HG02571 (cell line): ENCODE results near the gene NAGA.
"Not testable (repeated sequence)": the region's sequence is repeated elsewhere in the genome, so short reads cannot be mapped to it uniquely, and the experiment has no call there.

Source experiments
- ATAC-seq: cut with Tn5 transposase; IDR thresholded peaks from one replicate; pipeline ENCODE4 v1.9.1; 2021; ENCODE audit warnings: mild to moderate bottlenecking, moderate library complexity; ENCODE audit not compliant: unreplicated experiment

The NAGA gene

DNA sequence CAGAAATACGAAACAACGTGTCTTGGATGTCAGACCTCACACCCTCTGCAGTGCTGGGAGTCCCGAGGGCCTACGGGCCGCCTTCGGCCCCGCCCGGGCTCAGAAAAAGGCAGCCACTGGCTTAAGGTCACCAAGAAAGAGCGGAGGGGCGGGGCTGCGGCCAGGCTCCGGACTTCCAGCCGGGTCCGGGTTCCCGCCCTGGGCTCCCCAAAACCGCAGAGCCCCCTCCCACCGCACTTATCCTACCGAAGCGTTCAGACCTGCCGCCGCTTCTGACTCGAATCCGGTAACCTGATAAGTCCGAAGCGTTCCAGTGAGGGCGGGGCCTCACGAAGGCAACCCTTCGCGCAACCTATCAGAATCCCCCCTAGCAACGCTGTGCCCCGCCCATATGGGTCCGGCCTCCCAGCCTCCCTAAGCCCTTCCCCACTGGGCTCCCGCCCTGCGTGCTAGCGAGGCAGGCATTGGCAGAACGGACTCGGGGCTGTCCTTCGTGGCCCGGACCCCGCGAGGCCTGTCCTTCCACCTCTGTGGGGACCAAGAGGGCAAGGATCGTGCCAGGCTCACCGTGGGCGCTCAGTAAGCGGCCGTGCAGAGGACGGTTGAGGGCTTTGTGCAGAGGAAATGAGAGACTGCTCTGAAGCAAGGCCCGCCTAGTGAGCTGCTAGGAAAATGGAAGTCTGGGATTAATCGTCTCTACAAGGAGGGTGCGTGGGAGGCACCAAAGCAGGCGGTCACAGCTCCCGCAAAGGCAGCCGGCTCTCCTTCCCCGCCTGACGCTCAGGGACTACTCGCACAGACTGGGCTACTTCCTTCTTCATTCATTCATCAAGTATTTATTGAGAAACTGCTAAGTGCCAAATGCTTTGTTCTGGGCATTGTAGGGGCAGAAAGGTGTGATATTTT, at the start of gene NAGA:
NAGA (minus strand) TSS at position 296 of the 906 bp plus-strand sequence. CDS start 515 bp downstream, outside the sequence.
- ATAC-seq: peak; percentile 92

DNA sequence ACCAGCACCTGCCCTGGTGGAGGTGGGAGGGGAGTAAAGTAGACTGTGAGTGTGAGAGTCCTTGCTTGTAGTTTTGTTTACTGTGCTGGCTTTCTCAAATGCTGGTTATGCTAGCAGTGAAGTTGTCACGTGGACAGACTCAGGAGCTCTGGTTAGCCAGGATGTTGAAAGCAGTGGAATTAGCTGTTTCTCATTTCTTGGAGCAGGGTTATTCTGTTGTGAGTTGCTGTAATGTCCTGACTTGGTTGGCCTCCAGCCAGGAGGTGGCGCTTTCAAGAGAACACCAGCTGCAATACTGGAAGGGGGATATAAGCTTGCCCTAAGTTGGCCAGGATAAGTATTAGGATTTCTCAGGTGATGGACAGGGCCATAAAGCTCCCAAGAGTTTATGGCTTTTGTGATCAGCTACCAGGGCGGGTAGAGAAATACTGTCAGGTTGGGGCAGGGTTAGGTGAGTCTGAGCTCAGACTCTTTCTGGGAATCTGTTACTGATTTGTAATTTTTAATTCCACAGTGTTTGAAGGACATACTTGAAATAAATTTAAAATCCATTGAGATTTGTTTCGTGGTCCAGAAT, 46.3 kb upstream of the NAGA start:
- ATAC-seq: no peak

DNA sequence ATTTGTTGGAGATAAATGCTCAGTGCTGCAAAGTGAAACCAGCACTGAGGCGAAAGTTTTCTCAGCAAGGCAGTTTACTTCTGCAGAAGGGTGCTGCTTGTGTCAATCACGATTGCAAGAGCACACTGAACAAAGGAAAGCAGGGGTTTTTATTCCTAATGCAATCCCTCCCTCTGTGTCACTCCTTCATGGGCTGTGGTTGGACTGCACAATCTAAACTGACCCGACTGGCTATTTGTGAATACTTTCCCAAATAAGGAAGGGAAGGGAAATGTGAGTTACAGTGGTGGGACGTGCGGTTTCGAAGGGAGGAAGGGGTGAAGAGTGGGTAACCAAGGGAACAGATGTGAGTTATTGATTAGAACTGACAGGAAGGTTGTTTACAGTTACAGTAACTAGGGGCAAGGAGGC, 44.8 kb upstream of the NAGA start:
- ATAC-seq: not testable (repeated sequence)

DNA sequence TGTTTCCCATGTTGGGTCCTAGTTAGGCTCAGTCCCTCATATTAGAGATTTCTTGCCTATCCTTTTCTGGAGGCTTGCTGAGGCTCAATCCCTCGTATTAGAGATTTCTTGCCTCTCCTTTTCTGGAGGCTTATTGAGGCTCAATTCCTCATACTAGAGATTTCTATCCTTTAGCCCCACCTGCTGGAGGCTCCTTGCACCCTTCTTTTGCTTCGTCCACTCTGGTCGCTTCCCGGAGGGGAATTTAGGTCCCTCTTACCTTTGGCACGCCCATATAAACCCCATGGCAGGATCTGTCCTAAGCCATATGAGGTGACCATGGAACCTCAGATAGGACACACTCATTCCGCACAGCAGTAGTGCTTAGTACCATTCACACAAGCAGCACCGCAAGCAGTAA, 44.1 kb upstream of the NAGA start:
- no peak for ATAC-seq

DNA sequence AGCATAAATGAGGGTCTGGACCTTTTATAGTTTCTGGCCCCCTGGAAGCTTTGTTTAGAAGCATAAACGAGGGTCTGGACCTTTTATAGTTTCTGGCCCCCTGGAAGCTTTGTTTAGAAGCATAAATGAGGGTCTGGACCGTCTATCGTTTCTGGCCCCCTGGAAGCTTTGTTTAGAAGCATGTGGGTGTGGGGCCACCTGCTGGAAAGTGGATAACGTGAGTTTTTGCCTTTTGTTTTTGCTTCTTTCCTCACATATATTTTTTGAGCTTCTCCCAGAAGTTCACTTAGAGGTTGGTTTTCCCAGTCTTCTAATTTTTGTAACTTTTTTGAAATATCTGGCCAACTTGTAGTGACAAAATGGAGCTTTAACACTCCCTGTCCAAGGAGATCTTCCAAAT, 42.2 kb upstream of the NAGA start:
- not testable (repeated sequence) for ATAC-seq

DNA sequence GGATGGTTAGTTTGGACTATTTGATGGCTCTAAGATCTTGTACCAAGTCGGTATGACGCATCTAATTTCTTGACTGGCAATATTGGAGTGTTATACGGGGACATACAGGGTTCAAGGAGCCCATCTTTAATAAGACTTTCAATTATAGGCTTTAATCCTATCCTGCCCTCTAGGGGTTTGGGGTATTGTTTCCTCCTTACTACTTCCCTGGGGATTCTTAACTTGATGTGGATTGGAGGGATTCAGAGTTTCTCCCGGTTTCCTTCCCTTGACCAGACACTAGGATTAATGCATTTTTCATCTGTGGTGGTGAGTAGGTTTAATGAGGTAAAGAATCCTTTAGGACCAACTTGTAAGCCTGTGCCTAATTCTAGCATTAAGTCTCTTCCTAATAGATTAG, 41.2 kb upstream of the NAGA start:
- ATAC-seq: no peak

DNA sequence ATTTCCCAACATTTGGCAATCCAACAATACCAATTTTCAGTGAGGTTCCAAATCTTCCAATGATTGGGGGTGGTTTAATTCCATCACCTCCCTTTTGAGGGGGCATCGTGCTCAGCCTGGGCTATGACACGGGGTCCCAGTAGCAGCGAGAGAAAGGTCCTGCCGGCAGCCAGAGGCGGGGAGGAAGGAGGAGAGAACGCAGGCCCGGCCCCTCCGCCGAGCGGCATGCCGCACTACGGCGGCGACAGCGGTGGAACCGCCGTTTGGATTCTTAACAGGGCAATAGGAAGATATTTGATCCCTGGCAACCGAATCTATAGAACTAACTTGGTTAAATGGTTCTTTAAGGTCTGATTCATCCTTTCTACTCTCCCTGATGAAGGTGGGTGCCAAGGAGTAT, 38.2 kb upstream of the NAGA start:
- ATAC-seq: no peak

DNA sequence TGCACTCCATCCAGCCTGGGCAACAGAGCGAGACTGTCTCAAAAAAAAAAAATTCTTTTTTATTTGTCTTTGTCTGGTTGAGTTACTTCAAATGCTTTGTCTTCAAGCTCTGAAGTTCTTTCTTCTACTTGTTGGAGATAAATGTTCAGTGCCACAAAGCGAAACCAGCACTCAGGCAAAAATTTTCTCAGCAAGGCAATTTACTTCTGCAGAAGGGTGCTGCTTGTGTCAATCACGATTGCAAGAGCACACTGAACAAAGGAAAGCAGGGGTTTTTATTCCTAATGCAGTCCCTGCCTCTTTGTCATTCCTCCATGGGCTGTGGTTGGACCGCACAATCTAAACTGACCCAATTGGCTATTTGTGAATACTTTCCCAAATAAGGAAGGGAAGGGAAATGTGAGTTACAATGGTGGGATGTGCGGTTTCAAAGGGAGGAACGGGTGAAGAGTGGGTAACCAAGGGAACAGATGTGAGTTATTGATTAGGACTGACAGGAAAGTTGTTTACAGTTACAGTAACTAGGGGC, 33.8 kb upstream of the NAGA start:
- not testable (repeated sequence) for ATAC-seq

DNA sequence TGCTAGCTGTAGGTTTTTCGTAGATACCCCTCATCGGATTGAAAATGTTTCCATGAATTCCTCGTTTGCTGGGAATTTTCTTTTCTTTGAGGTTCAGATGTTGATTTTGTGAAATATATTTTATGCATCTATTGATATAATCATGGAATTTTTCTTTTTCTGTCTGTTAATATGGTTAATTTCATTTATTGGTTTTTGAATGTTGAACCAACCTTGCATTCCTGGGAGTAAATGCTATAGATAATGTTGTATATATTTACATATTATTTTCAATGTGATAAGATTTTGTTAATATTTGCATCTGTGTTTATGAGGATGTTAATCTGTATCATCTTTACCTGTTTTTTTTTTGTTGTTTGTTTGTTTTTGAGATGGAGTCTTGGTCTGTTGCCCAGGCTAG, 30.6 kb upstream of the NAGA start:
- ATAC-seq: no peak

DNA sequence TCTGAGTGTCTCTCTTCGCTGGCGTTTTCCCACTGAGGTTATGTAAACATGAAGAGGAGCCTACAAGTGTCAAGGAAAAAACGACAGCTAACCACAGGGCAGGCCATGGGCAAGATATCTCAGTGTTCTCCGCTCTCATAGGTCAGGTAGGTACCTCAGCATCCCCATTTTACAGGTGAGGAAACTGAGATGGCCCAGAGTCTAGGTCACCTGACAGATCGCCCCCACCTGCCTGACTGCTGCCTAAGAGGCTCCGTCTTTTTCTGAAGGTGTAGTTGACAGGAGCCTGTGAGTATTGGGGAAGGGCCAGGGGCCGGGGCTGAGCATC, 20.8 kb upstream of the NAGA start:
- ATAC-seq: no peak

DNA sequence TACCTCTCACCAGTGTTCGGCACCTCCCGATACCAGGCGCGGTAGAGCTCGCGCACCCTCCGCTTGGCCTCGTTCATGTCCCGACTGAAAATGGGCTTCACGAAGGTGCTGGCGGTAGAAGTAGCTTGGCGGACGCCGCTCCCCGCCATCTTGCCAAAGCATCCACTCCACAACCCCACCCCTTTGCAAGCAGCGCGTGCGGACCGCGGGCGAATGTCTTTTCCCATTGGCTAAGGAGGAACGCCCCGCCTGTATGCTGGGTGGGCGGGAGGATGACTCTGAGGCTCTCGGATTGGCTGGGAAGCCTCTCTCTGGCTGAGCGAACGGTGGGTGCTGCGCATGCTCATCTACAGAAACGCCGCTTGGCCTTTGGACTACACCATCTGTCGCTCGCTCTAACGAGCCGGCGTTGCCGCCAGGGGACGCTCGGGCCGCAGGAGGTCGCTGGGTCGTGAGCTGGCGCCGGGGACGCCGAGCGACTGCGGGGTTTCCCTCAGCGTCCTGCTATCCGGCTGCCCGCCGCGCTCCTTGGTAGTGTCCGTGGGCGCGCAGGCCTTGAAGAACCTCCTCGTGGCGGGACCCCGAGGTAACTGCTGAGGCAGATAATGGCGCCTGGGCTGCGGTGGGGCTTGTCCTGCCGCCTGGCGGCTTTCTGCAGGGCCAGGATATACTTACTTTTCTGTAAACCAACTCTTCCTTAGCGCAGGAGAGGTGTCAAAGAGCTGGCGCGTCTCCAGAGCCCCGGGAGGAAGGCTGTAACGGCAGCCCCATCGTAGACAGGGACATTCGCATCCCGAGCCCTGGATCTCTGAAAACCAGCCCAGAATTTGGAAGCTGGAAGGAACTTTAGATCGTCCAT, 20.2 kb upstream of the NAGA start, which contains the start of gene NDUFA6:
NDUFA6 (minus strand) TSS at position 177 of the 859 bp plus-strand sequence; CDS start at position 149, 28 bp downstream.
- ATAC-seq: peak; percentile 90

DNA sequence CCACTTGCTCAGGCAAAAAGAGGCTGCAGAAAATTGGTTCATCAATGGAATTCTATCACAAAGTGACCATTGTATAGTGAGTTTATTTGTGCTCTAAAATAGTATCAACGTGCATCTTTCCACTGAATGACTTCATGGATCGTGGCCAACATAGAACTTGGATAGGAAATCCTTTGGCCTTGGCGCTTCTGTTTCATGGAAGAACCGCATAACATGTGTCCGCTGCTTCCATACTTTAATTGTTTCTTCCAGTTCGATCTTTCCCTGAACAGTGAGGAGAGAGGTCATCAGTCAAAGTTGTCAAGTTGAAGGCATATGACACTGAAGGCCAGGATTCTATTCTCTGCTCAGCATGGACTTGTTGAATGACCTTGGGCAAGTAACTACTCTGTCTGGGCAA, 15.4 kb upstream of the NAGA start:
- ATAC-seq: no peak

DNA sequence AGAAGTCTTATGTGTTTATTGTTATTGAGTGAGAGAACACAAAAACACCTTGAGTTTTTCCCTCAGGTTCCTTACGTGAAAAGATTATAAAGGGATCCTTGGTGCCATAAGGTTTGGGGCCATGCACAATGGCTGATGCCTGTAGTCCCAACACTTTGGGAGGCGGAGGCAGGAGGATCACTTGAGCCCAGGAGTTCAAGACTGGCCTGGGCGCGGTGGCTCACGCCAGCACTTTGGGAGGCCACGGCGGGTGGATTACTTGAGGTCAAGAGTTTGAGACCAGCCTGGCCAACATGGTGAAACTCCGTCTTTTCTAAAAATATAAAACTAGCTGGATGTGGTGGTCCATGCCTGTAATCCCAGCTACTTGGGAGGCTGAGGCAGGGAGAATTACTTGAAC, 14.3 kb upstream of the NAGA start:
- no peak for ATAC-seq

DNA sequence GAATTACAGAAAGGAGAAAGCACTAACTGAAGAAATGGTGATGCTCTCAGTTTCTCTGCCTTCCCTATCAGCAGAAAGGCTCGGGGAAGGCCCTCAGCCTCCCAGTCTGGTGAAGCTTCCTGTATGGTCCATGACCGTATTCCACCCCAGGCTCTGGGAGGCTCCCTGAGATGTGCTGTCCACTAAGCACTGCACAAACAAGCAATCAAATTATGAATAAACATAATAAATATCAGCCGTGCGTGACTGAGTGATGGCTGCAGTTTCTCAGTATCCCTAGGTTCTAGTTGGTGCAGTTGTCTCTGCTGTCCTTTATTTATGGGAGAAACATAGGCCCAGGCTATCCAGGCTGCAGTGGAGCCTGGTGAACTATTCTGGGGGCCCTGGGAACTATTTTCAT, 12.5 kb upstream of the NAGA start:
- ATAC-seq: no peak

DNA sequence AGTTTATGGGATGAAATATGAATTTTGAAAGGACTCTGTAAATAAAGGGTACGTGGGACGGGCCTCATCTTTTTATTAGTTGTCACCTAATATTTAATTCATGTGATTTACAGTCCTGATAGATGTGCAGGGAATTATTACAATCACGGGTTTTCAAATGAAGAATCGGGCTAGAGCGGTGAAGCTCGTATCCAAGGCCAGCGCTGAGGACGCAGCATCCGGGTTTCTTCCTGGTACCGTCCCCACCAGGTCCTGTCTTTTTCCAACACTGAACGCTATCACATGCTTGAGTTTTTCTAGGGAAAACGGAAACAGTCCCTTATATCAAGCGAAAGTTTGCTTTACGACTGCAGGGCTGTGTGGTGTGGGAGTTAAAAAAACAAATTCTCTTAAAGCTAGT, 9.7 kb upstream of the NAGA start:
- ATAC-seq: no peak

DNA sequence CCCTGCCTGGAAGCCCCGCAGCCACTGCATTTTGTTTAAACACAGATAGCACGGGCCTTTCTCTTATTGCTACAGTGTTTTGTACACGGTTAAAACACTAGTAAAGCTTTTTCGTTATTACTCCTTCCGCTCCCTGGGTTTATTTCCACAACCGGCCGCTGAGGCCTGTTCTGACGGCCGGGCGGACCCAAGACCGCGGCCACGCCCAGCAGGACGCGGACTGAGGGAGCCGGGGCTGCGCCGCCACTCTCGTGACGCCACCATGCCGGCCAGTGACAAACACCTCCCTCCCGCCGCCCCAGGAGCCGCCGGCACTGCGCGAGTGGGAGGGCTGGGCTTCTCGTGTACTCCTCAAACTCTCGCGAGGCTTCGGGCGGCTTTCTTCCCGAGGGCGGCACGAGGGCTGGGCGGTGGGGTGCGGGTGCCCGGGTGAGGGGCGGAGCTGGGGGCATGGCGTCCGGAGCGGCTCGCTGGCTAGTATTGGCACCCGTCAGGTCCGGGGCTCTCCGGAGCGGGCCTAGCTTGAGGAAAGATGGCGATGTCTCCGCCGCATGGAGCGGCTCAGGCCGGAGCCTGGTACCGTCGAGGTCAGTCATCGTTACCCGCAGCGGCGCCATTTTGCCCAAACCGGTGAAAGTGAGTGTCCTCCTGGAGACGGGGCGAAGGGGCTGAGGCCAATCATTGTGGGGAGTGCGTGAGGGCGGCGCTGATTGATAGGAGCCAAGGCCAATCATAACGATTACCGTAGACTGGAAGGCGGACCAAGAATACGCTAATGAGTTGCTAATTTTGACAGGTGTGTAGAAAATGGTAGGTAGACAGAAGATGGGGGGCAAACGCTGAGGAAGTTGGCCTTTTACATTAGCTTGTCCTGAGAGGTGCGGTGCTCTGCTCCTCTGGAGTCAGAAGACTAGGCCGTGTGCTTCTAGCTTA, 9.0 kb upstream of the NAGA start, which contains the start of gene SMDT1:
SMDT1 (plus strand) TSS at position 382 of the 933 bp plus-strand sequence; CDS start at position 451, 69 bp downstream.
- ATAC-seq: peak; percentile 84

DNA sequence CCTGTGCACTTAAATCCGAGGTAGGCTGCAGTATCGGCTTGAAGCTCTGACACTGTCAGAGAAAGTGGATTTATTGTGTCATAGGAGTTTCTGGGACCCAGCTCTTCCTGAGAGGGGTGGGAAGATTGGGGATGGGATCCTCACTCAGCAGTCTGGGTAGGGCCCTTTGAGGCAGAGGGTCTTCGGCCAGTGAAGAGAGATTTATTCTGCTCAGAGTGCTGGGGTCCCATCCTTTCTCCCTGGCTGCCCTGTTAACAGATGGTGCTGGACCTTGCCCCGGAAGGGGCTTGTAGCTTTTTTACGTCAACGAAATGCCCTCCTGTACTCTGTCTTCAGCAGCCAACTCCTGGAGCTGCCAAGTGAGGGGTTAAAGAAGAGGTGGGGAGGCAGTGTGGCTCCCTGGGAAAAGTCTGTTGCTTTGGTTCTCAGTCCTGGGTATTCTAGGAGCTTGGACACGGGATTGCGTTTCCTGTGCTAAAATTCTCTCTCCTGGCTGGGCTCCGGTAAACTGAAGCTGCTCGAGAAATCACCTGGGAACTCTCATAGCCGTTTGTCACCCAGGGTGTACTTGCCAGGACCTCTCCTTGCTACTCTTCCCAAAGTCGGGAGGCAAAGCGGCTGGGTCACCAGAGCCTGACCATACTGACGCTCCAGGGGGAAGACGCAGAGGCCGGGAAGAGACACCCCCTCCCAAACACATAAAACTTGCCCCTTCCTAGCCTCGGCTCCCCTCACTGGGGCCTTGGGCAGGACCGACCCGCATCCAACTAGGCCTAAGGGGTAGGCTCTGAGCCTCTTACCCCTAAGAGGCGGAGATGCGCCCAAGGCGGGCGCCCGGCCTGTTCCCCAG, 8.1 kb upstream of the NAGA start:
- no peak for ATAC-seq

DNA sequence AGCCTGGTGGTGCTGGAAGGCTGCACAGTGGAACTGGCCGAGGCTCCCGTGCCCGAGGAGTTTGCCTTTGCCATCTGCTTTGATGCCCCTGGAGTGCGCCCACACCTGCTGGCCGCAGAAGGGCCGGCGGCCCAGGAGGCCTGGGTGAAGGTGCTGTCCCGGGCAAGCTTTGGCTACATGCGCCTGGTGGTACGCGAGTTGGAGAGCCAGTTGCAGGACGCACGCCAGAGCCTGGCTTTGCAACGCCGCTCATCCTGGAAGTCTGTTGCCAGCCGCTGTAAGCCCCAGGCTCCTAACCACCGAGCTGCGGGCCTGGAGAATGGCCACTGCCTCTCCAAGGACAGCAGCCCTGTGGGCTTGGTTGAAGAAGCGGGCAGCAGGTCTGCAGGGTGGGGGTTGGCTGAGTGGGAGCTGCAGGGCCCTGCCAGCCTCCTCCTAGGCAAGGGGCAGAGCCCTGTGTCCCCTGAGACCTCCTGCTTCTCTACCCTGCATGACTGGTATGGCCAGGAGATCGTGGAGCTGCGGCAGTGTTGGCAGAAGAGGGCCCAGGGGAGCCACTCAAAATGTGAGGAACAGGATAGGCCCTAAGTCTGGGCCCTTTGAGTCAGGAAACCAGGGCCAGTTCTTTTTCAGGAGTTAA, 7.0 kb upstream of the NAGA start:
- ATAC-seq: no peak
